ENCODE measurements around the gene ARRDC5.

The ARRDC5 gene

GRCh38 chr19:4914736-4915501 lies 12.2 kb upstream of the ARRDC5 start (continued):
- TF ChIP-seq ZNF362 (tag by site-specific recombination; IDR thresholded peaks at IDR 0.05) (no peak), ZNF202 (tag by site-specific recombination; IDR thresholded peaks at IDR 0.05; ENCODE audit: borderline replicate concordance) (no peak), ZNF560 (tag by site-specific recombination; IDR thresholded peaks at IDR 0.05; ENCODE audit: borderline replicate concordance) (no peak), ZNF488 (tag by site-specific recombination; IDR thresholded peaks at IDR 0.05) (no peak), ZFHX2 (tag by site-specific recombination; conservative IDR thresholded peaks at IDR 0.05) (peak; percentile 85), ZNF585B (tag by site-specific recombination; IDR thresholded peaks at IDR 0.05) (no peak), ZNF529 (tag by site-specific recombination; IDR thresholded peaks at IDR 0.05; ENCODE audit: insufficient replicate concordance) (no peak), ZNF561 (tag by site-specific recombination; IDR thresholded peaks at IDR 0.05; ENCODE audit: borderline replicate concordance) (no peak), ZNF768 (tag by site-specific recombination; IDR thresholded peaks at IDR 0.05) (no peak), ZFP3 (tag by site-specific recombination; IDR thresholded peaks at IDR 0.05; ENCODE audit: low read depth) (no peak), KLF16 (tag by site-specific recombination; IDR thresholded peaks at IDR 0.05) (peak; percentile 69; the same call in 1 of the 2 replicates), ZNF221 (tag by site-specific recombination; IDR thresholded peaks at IDR 0.05; ENCODE audit: borderline replicate concordance) (no peak), ZNF654 (tag by site-specific recombination; IDR thresholded peaks at IDR 0.05; ENCODE audit: low read depth) (no peak), KLF1 (tag by site-specific recombination; IDR thresholded peaks at IDR 0.05) (peak; percentile 91), ZBTB1 (tag by site-specific recombination; IDR thresholded peaks at IDR 0.05) (no peak), ZNF785 (tag by site-specific recombination; IDR thresholded peaks at IDR 0.05) (no peak), ZNF350 (tag by site-specific recombination; IDR thresholded peaks at IDR 0.05) (no peak), YY1 (tag by site-specific recombination; IDR thresholded peaks at IDR 0.05) (0 out of 2 replicates have a peak, but pooled peaks have one; percentile 30), ZNF658 (tag by site-specific recombination; IDR thresholded peaks at IDR 0.05) (no peak), ZNF335 (tag by site-specific recombination; conservative IDR thresholded peaks at IDR 0.05) (no peak), OSR2 (tag by site-specific recombination; IDR thresholded peaks at IDR 0.05) (peak; percentile 65; the same call in 1 of the 2 replicates), ZNF132 (tag by site-specific recombination; IDR thresholded peaks at IDR 0.05; ENCODE audit: borderline replicate concordance) (no peak), BCL11B (tag by site-specific recombination; IDR thresholded peaks at IDR 0.05; ENCODE audit: low read depth) (no peak), EGR2 (tag by site-specific recombination; IDR thresholded peaks at IDR 0.05; ENCODE audit: low read depth) (peak; percentile 83), ZNF37A (tag by site-specific recombination; IDR thresholded peaks at IDR 0.05) (no peak), INSM2 (tag by site-specific recombination; IDR thresholded peaks at IDR 0.05) (no peak), ZNF239 (tag by site-specific recombination; IDR thresholded peaks at IDR 0.05) (no peak), ZFP69B (tag by site-specific recombination; IDR thresholded peaks at IDR 0.05) (peak; percentile 85), ZNF558 (tag by site-specific recombination; IDR thresholded peaks at IDR 0.05) (no peak), ZNF629 (tag by site-specific recombination; IDR thresholded peaks at IDR 0.05) (peak; percentile 43; the same call in 1 of the 2 replicates), ZBTB8A (tag by site-specific recombination; IDR thresholded peaks at IDR 0.05) (no peak; the same call in 1 of the 2 replicates)
- TF ChIP-seq, protein P1, sequence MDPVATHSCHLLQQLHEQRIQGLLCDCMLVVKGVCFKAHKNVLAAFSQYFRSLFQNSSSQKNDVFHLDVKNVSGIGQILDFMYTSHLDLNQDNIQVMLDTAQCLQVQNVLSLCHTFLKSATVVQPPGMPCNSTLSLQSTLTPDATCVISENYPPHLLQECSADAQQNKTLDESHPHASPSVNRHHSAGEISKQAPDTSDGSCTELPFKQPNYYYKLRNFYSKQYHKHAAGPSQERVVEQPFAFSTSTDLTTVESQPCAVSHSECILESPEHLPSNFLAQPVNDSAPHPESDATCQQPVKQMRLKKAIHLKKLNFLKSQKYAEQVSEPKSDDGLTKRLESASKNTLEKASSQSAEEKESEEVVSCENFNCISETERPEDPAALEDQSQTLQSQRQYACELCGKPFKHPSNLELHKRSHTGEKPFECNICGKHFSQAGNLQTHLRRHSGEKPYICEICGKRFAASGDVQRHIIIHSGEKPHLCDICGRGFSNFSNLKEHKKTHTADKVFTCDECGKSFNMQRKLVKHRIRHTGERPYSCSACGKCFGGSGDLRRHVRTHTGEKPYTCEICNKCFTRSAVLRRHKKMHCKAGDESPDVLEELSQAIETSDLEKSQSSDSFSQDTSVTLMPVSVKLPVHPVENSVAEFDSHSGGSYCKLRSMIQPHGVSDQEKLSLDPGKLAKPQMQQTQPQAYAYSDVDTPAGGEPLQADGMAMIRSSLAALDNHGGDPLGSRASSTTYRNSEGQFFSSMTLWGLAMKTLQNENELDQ (tag by site-specific recombination; IDR thresholded peaks at IDR 0.05; ENCODE audit: low read depth), result no peak
- TF ChIP-seq, protein P2, sequence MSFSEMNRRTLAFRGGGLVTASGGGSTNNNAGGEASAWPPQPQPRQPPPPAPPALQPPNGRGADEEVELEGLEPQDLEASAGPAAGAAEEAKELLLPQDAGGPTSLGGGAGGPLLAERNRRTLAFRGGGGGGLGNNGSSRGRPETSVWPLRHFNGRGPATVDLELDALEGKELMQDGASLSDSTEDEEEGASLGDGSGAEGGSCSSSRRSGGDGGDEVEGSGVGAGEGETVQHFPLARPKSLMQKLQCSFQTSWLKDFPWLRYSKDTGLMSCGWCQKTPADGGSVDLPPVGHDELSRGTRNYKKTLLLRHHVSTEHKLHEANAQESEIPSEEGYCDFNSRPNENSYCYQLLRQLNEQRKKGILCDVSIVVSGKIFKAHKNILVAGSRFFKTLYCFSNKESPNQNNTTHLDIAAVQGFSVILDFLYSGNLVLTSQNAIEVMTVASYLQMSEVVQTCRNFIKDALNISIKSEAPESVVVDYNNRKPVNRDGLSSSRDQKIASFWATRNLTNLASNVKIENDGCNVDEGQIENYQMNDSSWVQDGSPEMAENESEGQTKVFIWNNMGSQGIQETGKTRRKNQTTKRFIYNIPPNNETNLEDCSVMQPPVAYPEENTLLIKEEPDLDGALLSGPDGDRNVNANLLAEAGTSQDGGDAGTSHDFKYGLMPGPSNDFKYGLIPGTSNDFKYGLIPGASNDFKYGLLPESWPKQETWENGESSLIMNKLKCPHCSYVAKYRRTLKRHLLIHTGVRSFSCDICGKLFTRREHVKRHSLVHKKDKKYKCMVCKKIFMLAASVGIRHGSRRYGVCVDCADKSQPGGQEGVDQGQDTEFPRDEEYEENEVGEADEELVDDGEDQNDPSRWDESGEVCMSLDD (tag by site-specific recombination; IDR thresholded peaks at IDR 0.05), result 0 out of 2 replicates have a peak, but pooled peaks have one; percentile 13

All from HEK293 (cell line).